Uterus (tissue), 2 donors: ENCODE data around the gene PPHLN1.

Source experiments
- CTCF ChIP-seq, 4 experiments: fragments of 200-600 bp in 2 of 4; fragments of 450-650 bp in 2 of 4; sonication (generic) in 2 of 4; IDR thresholded peaks; one replicate each; pipeline ENCODE4 v1.5.1; 2016 to 2019; ENCODE audit warnings: antibody characterized with exemption in 4 of 4, mild to moderate bottlenecking in 2 of 4, moderate library complexity in 1 of 4
- POLR2A ChIP-seq, 2 donors: fragments of 450-650 bp; IDR thresholded peaks; one replicate each; pipeline ENCODE4 v1.6.1; 2016; ENCODE audit warnings: antibody characterized with exemption in 2 of 2, mild to moderate bottlenecking in 1 of 2, moderate library complexity in 1 of 2

GRCh38 chr12:42420395-42420794, 94.4 kb downstream of the PPHLN1 start:
- TF ChIP-seq CTCF (IDR thresholded peaks at IDR 0.05) (no peak), POLR2A (IDR thresholded peaks at IDR 0.05) (no peak)
